ENCODE results near the gene ABCG8.

DNA sequence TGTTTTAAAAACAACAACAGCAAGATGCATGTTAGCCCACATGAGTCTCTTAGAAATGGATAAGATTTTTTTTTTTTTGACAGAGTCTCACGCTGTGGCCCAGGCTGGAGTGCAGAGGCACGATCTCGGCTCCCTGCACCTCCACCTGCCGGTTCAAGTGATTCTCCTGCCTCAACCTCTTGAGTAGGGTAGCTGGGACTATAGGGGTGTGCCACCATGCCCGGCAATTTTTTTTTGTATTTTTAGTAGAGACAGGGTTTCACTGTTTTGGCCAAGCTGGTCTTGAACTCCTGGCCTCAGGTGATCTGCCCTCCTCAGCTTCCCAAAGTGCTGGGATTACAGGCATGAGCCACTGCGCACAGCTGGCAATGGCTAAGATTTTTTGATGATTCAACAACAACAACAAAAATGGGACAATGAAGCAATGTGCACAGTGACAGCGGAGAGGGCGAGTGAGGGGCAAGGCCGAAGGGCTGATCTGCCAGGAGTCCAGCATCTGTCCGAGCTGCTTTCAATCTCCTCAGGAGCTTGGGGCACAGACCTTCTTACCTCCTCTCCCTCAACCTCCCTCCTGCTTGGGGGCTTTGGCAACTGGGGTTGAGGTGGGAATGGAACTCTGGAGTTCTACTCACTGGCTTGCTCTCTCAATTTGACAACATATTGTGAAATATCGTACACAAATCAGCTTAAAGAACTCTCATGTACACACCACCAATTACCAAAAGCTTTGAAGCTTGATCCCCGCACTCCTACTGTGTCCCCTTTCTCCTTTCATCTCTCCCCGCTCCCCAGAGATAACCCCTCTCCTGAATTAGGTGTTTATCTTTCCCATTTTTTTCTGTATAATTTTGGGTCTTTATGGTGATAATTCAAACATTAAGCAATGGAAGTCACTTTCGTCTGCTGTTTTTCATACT is 3.4 kb downstream of the ABCG8 start:
- TF ChIP-seq POLR2A (IDR thresholded peaks at IDR 0.05) = no peak
- TF ChIP-seq, protein P1, sequence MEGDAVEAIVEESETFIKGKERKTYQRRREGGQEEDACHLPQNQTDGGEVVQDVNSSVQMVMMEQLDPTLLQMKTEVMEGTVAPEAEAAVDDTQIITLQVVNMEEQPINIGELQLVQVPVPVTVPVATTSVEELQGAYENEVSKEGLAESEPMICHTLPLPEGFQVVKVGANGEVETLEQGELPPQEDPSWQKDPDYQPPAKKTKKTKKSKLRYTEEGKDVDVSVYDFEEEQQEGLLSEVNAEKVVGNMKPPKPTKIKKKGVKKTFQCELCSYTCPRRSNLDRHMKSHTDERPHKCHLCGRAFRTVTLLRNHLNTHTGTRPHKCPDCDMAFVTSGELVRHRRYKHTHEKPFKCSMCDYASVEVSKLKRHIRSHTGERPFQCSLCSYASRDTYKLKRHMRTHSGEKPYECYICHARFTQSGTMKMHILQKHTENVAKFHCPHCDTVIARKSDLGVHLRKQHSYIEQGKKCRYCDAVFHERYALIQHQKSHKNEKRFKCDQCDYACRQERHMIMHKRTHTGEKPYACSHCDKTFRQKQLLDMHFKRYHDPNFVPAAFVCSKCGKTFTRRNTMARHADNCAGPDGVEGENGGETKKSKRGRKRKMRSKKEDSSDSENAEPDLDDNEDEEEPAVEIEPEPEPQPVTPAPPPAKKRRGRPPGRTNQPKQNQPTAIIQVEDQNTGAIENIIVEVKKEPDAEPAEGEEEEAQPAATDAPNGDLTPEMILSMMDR (IDR thresholded peaks at IDR 0.05) = no peak

Measured in lower leg skin (tissue), 3 donors.